HG03378 (cell line): ENCODE results near the gene FRMD8.

ENCODE experiments used
- ATAC-seq: cut with Tn5 transposase; IDR thresholded peaks from one replicate; pipeline ENCODE4 v1.9.1; 2021; ENCODE audit warnings: mild to moderate bottlenecking, moderate library complexity; ENCODE audit not compliant: unreplicated experiment

The FRMD8 gene

GRCh38 chr11:65424205-65425104 is 38.0 kb downstream of the FRMD8 start:
- no peak for ATAC-seq

- no peak for ATAC-seq
Measured at GRCh38 chr11:65425105-65425970, 38.9 kb downstream of the FRMD8 start.

- ATAC-seq = no peak
Measured at GRCh38 chr11:65425971-65426838, 39.8 kb downstream of the FRMD8 start.

- no peak for ATAC-seq
Measured at GRCh38 chr11:65426839-65427690, 40.6 kb downstream of the FRMD8 start.

DNA sequence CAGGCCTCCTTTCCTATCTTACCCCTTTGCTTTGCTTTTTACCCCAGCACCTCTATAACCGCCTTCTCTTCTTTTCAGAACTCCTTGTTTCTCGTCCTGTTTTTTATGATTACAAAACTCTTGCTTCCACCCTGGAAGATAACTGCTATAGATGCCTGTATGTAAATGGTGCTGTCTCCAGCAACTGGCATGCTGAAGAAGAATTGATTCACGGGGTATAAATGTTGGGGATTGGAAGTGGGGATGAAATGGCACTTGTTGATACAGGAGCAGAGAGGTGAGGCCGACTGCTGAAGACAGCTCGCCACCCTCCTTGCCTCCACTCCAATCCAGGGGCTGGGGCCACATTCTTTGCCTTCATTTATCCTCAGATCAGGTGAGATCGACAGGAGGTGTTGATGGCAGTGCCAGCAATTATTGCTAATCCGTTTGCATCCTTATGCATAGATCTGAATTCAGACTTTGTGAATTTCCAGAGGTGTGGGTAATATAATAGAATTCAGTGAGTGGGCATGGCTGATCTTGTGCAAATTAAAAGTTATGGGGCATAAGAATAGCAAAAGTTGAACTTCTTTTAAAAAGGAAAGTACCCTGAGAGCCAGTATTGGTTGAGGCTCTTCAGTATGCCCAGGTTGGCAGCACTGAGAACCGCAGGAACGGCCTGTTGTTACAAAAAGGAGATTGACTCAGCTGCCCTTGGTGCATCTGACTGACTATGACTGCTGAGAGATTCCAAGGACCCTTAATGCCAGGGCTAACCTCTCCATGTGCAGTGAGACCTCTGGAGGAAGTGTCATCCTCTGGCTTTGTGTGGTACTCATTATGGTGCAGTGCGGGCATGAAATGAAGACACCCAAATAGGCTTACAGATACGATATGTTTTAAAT is 41.5 kb downstream of the FRMD8 start:
- ATAC-seq = no peak

- no peak for ATAC-seq
Measured at GRCh38 chr11:65428578-65429067, 42.2 kb downstream of the FRMD8 start.

GRCh38 chr11:65429068-65429681 is 42.7 kb downstream of the FRMD8 start:
- no peak for ATAC-seq

GRCh38 chr11:65429724-65430405 is 43.4 kb downstream of the FRMD8 start:
- no peak for ATAC-seq

- no peak for ATAC-seq
Measured at GRCh38 chr11:65430406-65431217, 44.2 kb downstream of the FRMD8 start.

DNA sequence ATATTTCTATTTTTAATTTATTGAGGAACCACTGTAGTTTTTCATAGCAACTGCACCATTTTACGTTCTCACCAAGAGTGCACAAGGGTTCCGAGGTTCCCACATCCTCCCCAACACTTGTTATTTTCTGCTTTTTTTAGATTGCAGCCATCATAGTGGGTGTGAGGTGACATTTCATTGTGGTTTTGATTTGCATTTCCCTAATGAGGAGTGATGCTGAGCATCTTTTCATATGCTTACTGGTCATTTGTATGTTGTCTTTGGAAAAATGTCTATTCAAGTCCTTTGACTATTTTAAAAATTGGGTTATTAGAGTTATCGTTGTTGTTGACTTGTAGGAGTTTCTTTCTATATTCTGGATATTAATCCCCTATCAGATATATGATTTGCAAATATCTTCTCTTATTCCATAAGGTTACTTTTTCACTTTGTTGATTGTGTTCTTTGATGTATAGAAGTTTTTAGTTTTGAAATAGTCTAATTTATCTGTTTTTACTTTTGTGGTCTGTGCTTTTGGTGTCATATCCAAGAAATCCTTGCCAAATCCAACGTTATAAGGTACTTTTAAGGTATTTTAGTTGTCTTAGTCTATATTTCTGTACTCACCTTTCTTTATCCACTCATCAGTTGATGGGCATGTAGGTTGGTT is 45.1 kb downstream of the FRMD8 start:
- ATAC-seq = no peak

- no peak for ATAC-seq
Measured at GRCh38 chr11:65432100-65432650, 45.7 kb downstream of the FRMD8 start.

DNA sequence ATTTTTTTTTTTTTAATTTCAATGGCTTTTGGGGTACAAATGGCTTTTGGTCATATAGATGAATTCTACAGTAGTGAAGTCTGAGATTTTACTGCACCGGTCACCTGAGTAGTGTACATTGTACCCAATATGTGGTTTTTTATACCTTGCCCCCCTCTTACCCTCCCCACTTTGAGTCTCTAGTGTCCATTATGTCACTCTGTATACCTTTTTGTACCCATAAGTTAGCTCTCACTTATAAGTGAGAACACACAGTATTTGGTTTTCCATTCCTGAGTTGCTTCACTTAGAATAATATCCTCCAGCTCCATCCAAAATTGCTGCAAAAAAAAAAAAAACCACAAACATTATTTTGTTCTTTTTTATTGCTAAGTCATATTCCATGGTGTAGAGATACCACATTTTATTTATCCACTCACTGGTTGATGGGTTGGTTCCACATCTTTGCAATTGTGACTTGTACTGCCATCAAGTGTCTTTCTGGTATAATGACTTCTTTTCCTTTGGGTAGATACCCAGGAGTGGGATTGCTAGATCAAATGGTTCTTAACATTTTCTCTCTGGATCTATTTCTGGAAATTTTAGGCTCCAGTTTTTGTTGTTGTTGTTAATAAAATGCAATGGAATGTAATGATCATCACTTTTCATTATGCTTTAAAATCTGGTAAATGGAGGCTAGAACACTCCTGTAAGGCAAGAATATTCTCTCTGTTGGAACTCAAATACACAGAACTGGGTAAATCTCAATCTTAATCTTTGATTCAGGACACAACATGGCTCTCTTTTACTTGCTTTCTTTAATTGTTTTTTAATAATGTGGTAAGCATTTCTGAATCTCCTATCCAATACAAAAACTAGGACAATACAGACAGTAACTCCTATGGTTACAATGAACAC is 46.5 kb downstream of the FRMD8 start:
- ATAC-seq = no peak

GRCh38 chr11:65433657-65434056 is 47.2 kb downstream of the FRMD8 start:
- ATAC-seq = no peak

DNA sequence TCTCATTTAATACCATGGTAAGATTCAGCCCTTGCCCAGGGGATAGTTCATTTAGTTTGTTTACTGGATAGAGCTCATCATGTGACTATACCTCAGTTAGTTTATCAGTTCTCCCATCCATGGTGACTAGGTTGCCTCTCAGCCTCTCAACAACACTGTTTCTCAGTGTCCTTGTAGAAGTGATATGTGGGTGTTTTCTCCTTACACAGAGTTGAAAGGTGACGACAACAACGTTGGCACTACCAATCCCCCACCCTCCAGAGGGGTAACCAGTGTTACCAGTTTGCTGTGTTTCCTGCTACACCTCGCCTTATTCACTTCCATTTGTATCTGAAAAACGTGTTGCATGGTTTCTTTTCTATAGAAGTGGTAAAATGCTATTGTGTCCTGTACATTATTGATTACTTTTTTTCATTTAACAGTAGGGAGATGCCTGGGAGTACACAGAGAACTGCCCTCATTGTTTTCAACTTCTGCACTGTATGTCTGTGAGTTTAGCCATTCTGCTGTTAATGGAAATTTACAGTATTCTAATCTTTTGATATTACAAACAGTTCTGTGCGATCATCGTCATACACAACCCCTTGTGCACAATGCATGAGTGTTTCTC is 47.7 kb downstream of the FRMD8 start:
- ATAC-seq = no peak
